GM10266 (cell line): Measurements from ENCODE around the gene RHOBTB3.

ENCODE experiments used
- DNase-seq: peaks from one replicate; pipeline ENCODE4 v3.0.0; 2012; ENCODE audit errors: extremely low spot score
- TF ChIP-seq, protein P1 (sequence below): IDR thresholded peaks from 2 replicates; pipeline ENCODE4 v1.5.1; 2012; ENCODE audit warnings: mild to moderate bottlenecking, low read depth; ENCODE audit not compliant: control insufficient read depth, insufficient read depth; ENCODE audit errors: missing control alignments

Gene RHOBTB3

DNA sequence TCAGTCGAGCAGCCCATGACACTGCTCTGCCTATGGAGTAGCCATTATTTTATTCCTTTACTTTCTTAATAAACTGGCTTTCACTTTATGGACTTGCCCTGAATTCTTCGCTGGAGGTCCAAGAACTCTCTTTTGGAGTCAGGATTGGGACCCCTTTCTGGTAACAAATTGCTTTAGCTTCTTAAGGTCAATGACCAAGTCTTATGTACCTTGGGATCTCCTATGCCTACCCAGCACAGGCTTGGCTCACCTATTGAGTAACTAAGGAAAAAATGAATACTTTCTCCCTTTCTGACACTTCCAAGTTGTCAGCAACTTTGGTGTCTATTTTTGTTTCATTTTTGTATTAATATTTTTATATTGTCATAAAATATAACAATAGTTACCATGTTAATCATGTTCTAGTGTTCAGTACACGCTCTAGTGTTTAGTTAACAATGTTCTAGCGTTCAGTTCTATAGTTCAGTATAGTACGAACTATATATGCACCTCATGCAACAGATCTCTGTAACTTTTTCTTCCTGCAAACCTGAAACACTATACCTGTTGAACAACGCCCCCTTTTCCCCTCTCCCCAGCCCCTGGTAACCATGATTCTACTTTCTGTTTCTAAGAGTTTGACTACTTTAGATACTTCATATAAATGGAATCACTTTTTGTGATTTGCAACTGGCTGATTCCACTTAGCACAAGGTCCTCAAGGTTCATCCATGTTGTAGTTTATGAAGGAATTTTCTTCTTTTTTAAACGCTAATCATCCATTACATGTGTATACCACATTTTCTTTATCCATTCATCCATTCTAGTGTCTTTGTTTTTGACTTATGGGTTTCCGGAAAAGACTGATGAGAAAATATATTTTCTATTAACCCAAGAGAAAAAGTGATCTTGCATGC, 1.8 kb upstream of the RHOBTB3 start:
- no peak for DNase-seq
- TF ChIP-seq, protein P1, sequence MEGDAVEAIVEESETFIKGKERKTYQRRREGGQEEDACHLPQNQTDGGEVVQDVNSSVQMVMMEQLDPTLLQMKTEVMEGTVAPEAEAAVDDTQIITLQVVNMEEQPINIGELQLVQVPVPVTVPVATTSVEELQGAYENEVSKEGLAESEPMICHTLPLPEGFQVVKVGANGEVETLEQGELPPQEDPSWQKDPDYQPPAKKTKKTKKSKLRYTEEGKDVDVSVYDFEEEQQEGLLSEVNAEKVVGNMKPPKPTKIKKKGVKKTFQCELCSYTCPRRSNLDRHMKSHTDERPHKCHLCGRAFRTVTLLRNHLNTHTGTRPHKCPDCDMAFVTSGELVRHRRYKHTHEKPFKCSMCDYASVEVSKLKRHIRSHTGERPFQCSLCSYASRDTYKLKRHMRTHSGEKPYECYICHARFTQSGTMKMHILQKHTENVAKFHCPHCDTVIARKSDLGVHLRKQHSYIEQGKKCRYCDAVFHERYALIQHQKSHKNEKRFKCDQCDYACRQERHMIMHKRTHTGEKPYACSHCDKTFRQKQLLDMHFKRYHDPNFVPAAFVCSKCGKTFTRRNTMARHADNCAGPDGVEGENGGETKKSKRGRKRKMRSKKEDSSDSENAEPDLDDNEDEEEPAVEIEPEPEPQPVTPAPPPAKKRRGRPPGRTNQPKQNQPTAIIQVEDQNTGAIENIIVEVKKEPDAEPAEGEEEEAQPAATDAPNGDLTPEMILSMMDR = no peak

GRCh38 chr5:95730011-95730700, 980 bp upstream of the RHOBTB3 start:
- no peak for DNase-seq

DNA sequence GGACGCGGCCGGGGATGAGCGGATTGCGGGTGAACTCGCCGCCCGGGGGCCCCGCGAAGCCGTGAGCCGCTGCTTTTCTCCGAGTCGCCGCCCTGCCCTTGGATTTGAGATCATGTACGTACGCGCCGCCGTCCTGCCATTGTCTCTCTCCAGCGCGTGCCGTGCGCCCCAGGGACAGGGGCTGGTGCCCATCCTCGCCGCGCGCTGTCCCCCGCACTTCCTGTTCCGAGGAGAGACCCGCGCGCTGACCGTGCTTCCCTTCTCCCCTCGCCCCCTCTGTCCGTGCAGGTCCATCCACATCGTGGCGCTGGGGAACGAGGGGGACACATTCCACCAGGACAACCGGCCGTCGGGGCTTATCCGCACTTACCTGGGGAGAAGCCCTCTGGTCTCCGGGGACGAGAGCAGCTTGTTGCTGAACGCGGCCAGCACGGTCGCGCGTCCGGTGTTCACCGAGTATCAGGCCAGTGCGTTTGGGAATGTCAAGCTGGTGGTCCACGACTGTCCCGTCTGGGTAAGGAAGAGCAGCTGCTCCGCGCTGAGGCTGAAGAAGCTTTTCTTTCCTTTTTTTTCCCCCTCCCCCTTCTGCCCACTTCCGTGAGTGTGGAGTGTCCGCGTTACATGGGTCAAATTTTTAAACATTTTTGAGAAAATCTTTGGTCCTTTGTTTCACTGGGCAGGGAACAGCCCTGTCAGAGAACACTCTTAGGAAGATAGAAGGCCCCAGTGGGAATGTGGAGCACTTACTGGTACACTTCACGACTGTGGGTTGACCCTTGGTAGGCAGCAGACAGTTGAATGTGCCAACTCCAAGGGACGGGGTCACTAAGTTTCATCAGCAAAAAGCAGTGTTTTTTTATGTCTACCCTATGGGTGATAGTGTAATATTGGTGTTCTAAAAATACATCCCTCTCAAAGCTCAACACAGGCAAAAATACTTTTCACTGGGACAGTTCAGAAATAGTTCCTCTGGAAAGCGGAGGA, 727 bp downstream of the RHOBTB3 start:
- TF ChIP-seq, protein P1 = no peak
- peak; percentile 29 for DNase-seq

More at GRCh38 chr5:95730011-95730700, 980 bp upstream of the RHOBTB3 start:
- TF ChIP-seq, protein P1 = no peak

DNA sequence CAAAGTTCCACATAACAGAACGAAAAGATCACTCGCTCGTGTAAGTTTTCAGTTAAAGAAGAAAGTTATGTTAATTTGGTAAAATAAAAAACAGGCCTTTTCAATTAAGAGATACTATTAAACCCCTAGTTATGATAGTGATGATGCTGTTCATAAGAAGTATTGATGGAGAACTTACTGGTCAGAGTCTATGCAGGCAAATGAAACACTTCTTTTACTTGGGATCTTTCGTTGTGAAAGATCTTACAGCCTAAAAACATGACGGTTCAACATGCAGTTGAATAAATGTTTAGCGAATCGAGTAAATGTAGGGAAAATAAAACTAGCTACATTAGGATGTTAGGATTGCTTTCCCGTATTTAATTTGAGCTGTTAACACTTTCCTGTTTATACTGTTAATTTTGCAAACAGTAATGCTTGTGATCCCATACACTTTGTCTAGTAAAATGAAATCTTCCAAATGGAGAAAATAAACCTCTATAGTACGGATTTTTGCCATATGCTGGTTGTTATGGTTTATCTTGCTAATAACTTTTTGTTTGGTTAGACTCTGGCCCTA, 2.0 kb downstream of the RHOBTB3 start:
- TF ChIP-seq, protein P1 = no peak
- no peak for DNase-seq

DNA sequence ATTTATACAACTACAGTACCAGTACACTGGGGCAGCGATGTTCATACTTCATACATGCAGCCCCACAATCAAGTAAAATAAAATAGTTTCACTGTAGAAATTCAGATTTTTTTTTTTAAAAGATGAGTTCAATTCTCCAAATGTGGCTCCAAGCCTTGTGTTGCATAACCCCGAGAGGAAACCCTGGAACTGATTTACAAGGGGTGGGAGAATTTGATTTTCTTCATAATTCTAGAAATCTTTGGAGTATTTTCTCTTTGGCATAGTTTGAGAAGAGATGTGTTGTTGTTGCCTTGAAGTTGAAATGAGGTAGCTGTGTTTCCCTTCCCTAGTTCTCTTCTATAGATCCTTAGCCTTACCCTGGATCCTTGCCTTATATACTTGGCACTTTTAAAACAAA, 3.1 kb downstream of the RHOBTB3 start:
- TF ChIP-seq, protein P1 = no peak
- DNase-seq = no peak

GRCh38 chr5:95734906-95735305, 3.8 kb downstream of the RHOBTB3 start:
- DNase-seq = no peak
- TF ChIP-seq, protein P1 = no peak
